Activated T-cell treated with anti-CD3 and anti-CD28 coated beads, Interleukin-2, amount 50 U/mL, for 4 hours (primary cell): ENCODE data around the gene GATA5. TPM values are rescaled to one million over a fixed set of nuclear protein-coding genes. Genes with fewer than 3 reads are reported as not detected.

ENCODE experiments used
- ATAC-seq, 2 donors: fragments of 200-7000 bp; cut with Tn5 transposase; one replicate each; pipeline ENCODE4 v1.10.0; 2021
- DNase-seq: peaks from one replicate; pipeline ENCODE4 v3.0.0-alpha.2; 2020
- H3K27me3 Mint-ChIP-seq: one replicate; pipeline ENCODE4 v1.8.0; 2021; ENCODE audit warnings: low read depth, mixed read lengths
- H3K36me3 Mint-ChIP-seq: one replicate; pipeline ENCODE4 v1.8.0; 2022; ENCODE audit warnings: mixed read lengths; ENCODE audit not compliant: insufficient read depth
- H3K4me1 Mint-ChIP-seq: one replicate; pipeline ENCODE4 v1.8.0; 2021; ENCODE audit warnings: low read depth, mixed read lengths
- H3K4me3 Mint-ChIP-seq: one replicate; pipeline ENCODE4 v1.8.0; 2021; ENCODE audit warnings: mild to moderate bottlenecking, moderate library complexity, mixed read lengths
- H3K9me3 Mint-ChIP-seq: one replicate; pipeline ENCODE4 v1.8.0; 2021; ENCODE audit warnings: mixed read lengths
- total RNA-seq, 3 donors: library from RNA; stranded (reverse); gene quantifications; one replicate each; pipeline ENCODE4 v1.2.1, GENCODE V29; 2021

Gene GATA5
- total RNA-seq, 3 donors from 2014 or later: not detected

DNA sequence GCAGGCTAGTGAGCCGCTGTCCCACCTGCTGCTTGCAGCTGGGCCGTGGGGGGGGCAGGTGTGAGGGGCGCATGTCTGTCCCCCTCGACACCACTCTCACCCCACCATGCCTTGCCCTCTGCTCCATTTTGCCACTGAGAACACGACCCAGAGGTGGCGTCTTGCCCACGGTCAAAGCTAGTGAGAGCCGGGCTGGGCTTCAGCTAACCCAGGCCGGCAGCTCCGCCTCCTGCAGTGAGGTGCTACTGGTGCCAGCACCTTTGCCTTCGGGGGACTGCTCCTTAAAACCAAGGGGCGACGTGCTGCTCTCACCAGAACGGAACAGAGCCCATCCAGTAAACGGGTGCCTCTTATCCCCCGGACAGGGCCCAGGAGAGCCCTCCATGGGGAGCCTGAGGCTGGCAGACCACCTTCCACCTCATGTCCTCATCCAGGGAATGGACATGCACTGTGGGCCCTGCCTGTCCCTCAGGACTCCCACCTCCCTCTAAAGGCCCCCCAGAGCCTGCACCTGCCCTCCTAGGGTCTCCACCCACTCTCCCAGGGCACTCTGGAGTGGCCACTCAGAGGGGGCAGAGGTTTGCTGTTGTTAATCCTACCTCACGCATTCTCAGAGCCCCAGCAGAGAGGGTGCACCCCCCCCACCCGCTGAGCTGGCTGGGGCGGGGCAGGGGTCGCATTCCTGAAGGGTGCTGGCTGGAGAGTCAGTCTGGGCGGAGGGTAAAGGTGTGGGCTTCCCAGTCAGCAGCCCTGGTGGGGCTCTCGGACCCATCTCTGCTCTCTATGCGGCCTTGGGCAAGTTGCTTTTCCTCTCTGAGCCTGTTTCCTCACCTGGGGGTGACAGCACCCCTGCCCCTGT, 51.3 kb downstream of the GATA5 start:
- Mint-ChIP-seq H3K9me3 (no peaks in the 10 kb centered on the region), H3K27me3 (peaks cover 11% of the 10 kb centered on the region), H3K36me3 (no peaks in the 10 kb centered on the region), H3K4me1 (no peaks in the 10 kb centered on the region), H3K4me3 (no peak overlapping the region)
- DNase-seq: no peak
- ATAC-seq: no peak

DNA sequence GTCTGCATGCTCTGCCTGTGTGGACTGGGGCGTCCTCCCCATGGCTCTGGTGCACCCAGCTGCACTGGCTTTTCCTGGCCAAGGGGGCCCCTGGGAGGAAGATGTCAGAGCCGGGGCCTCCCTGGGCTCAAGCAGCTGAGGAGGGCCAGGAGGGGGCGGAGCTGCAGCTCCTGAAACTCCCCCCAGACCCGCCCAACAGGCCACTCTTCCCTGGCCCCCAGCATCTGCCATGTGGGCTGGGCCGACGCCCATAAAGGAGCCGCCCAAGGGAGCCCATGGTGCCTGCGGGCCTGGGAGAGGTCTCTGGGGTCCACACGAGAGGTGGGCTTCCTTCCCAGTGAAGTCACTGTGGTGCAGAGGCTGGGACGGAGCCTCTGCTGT, 52.5 kb downstream of the GATA5 start:
- Mint-ChIP-seq H3K9me3 (no peaks in the 10 kb centered on the region), H3K27me3 (peaks cover 11% of the 10 kb centered on the region), H3K4me1 (no peaks in the 10 kb centered on the region), H3K36me3 (no peaks in the 10 kb centered on the region), H3K4me3 (no peak overlapping the region)
- ATAC-seq (no peak), DNase-seq (no peak)

DNA sequence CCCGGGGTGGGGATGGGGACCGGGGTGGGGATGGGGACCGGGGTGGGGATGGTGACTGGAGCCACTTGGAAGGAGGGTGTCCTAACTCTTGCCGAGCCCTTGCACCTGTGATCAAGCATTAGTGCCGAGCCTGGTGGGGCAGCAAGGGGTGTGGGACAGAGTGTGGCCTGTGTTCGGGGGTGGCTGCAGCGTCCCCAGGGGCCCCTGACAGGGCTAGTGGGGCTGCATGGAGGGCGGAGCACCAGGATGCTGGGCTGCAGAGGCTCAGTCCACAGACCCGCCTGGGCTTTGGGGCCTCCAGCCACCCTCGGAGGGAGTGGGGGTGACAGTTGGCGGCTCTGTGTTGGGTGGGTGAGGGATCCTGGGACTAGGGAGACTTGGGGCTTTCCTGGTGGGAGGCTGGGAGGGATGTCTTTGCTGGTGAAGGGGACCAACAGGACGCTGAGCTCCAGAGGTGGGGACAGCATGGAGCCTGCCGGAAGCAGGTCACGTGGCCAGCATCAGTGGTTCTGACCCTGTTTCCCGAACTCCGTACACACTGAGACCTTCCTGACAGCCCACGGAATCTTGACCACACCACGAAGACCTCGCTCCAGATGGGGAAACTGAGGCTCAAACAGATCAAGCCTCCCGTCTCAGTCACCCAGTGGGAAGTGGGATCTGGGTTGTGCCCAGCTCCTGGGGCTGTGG, 53.0 kb downstream of the GATA5 start:
- peaks cover 11% of the 10 kb centered on the region for H3K27me3 Mint-ChIP-seq
- H3K9me3 Mint-ChIP-seq: no peaks in the 10 kb centered on the region
- H3K36me3 Mint-ChIP-seq: no peaks in the 10 kb centered on the region
- no peak overlapping the region for H3K4me3 Mint-ChIP-seq
- H3K4me1 Mint-ChIP-seq: no peaks in the 10 kb centered on the region
- DNase-seq (no peak), ATAC-seq (no peak)

DNA sequence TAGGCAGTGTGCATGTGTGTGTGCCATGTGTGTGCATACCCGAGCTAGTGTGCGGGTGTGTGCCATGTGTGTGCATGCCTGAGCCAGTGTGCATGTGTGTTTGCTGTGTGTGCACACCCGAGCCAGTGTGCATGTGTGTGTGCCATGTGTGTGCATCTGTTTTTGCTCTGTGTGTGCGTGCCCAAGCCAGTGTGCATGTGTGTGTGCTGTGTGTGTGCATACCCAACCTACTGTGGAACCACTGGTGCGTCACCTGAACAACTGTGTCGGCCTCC, 54.1 kb downstream of the GATA5 start:
- ATAC-seq (no peak), DNase-seq (no peak)
- Mint-ChIP-seq H3K4me1 (no peaks in the 10 kb centered on the region), H3K4me3 (no peak overlapping the region), H3K27me3 (peaks cover 11% of the 10 kb centered on the region), H3K9me3 (no peaks in the 10 kb centered on the region), H3K36me3 (no peaks in the 10 kb centered on the region)

GRCh38 chr20:62420846-62421715, 54.7 kb downstream of the GATA5 start:
- no peak for DNase-seq
- ATAC-seq: no peak
- Mint-ChIP-seq H3K36me3 (no peaks in the 10 kb centered on the region), H3K27me3 (peaks cover 11% of the 10 kb centered on the region), H3K9me3 (no peaks in the 10 kb centered on the region), H3K4me1 (no peaks in the 10 kb centered on the region), H3K4me3 (no peak overlapping the region)

- Mint-ChIP-seq H3K9me3 (no peaks in the 10 kb centered on the region), H3K4me1 (no peaks in the 10 kb centered on the region), H3K4me3 (no peak overlapping the region), H3K36me3 (no peaks in the 10 kb centered on the region), H3K27me3 (peaks cover 7% of the 10 kb centered on the region)
- ATAC-seq: no peak
- DNase-seq: no peak
Measured at GRCh38 chr20:62419759-62420158, 56.0 kb downstream of the GATA5 start.

- Mint-ChIP-seq H3K9me3 (no peaks in the 10 kb centered on the region), H3K4me1 (no peaks in the 10 kb centered on the region), H3K4me3 (no peak overlapping the region), H3K36me3 (no peaks in the 10 kb centered on the region), H3K27me3 (peaks cover 2% of the 10 kb centered on the region)
- ATAC-seq (no peak), DNase-seq (no peak)
Measured at GRCh38 chr20:62418709-62419487, 56.9 kb downstream of the GATA5 start.

DNA sequence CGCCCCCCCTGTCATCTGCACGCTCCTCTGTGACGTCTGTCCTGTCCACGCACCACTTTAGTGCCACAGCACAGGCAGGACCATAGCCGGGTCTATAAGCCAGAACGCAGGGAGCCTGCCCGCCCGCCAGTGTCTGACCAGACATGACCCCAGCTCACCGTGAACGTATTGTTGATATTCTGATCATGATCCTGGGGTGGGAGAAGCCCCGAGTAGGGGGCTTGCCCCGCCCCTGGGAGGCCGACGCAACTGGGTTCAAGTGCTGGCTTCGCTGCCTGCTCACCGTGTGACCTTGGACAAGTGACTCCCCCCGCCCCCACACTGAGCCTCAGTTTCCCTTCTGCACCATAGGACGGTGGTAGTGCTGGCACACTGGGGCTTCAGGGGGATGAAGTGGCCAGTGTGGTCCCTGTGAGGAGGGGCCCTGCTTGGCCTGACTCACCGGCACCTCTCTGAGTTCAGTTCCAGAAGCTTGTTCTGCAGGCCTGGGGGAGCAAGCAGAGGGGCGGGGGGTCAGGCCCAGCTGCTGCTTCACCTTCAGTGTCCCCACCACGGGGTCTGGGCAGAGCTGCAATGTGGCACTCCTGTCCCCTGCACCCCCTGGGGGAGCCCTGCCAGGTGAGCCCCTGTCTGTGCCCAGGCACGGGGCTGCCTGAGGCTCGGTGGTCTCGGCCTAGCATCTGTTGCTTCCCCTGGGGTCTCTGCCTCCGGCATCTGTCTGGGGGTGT, 57.6 kb downstream of the GATA5 start:
- no peaks in the 10 kb centered on the region for H3K4me1 Mint-ChIP-seq
- H3K27me3 Mint-ChIP-seq: no peaks in the 10 kb centered on the region
- no peak for DNase-seq
- no peak for ATAC-seq
- H3K36me3 Mint-ChIP-seq: no peaks in the 10 kb centered on the region
- H3K9me3 Mint-ChIP-seq: no peaks in the 10 kb centered on the region
- H3K4me3 Mint-ChIP-seq: no peak overlapping the region

- no peaks in the 10 kb centered on the region for H3K9me3 Mint-ChIP-seq
- no peak for DNase-seq
- no peaks in the 10 kb centered on the region for H3K36me3 Mint-ChIP-seq
- no peak overlapping the region for H3K4me3 Mint-ChIP-seq
- H3K27me3 Mint-ChIP-seq: no peaks in the 10 kb centered on the region
- no peak for ATAC-seq
- H3K4me1 Mint-ChIP-seq: no peaks in the 10 kb centered on the region
Measured at GRCh38 chr20:62416651-62417637, 58.9 kb downstream of the GATA5 start.

- Mint-ChIP-seq H3K36me3 (no peaks in the 10 kb centered on the region), H3K27me3 (no peaks in the 10 kb centered on the region), H3K9me3 (no peaks in the 10 kb centered on the region), H3K4me1 (no peaks in the 10 kb centered on the region), H3K4me3 (no peak overlapping the region)
- ATAC-seq (no peak), DNase-seq (no peak)
Measured at GRCh38 chr20:62415354-62416111, 60.3 kb downstream of the GATA5 start.

- Mint-ChIP-seq H3K9me3 (no peaks in the 10 kb centered on the region), H3K4me3 (no peak overlapping the region), H3K36me3 (no peaks in the 10 kb centered on the region), H3K4me1 (peaks cover 9% of the 10 kb centered on the region), H3K27me3 (no peaks in the 10 kb centered on the region)
- DNase-seq: no peak
- ATAC-seq: no peak
Measured at GRCh38 chr20:62413896-62414481, 61.8 kb downstream of the GATA5 start.
